HEK293T (cell line): ENCODE data around the gene KCNQ2.

Experiments used
- ARNT ChIP-seq: fragments of 450-650 bp; IDR thresholded peaks from 2 replicates; pipeline ENCODE4 v1.6.1; 2017; ENCODE audit warnings: mild to moderate bottlenecking
- BHLHE40 ChIP-seq: fragments of 450-650 bp; IDR thresholded peaks from 2 replicates; pipeline ENCODE4 v1.6.1; 2016; ENCODE audit warnings: mild to moderate bottlenecking, moderate library complexity, borderline replicate concordance
- CTBP1 ChIP-seq: fragments of 450-650 bp; IDR thresholded peaks from 2 replicates; pipeline ENCODE4 v1.6.1; 2016; ENCODE audit warnings: borderline replicate concordance
- FOXK2 ChIP-seq: fragments of 450-650 bp; IDR thresholded peaks from 2 replicates; pipeline ENCODE4 v1.6.1; 2016; ENCODE audit warnings: mild to moderate bottlenecking
- FOXM1 ChIP-seq: fragments of 450-650 bp; IDR thresholded peaks from 2 replicates; pipeline ENCODE4 v1.6.1; 2017; ENCODE audit warnings: mild to moderate bottlenecking, borderline replicate concordance
- HDGF ChIP-seq: fragments of 450-650 bp; IDR thresholded peaks from 2 replicates; pipeline ENCODE4 v1.6.1; 2017; ENCODE audit warnings: antibody characterized with exemption, borderline replicate concordance
- L3MBTL2 ChIP-seq: fragments of 450-650 bp; conservative IDR thresholded peaks from 2 replicates; pipeline ENCODE4 v1.6.1; 2016; ENCODE audit warnings: mild to moderate bottlenecking
- LEF1 ChIP-seq: fragments of 450-650 bp; IDR thresholded peaks from 2 replicates; pipeline ENCODE4 v1.6.1; 2017; ENCODE audit warnings: mild to moderate bottlenecking, borderline replicate concordance
- NFRKB ChIP-seq: fragments of 450-650 bp; IDR thresholded peaks from 2 replicates; pipeline ENCODE4 v1.6.1; 2016; ENCODE audit warnings: mild to moderate bottlenecking, moderate library complexity
- PKNOX1 ChIP-seq: fragments of 450-650 bp; IDR thresholded peaks from 2 replicates; pipeline ENCODE4 v1.6.1; 2016
- SP1 ChIP-seq: fragments of 450-650 bp; IDR thresholded peaks from 2 replicates; pipeline ENCODE4 v1.6.1; 2017
- SUZ12 ChIP-seq: fragments of 450-650 bp; IDR thresholded peaks from 2 replicates; pipeline ENCODE4 v1.6.1; 2016; ENCODE audit warnings: mild to moderate bottlenecking
- TARDBP ChIP-seq: fragments of 450-650 bp; IDR thresholded peaks from 2 replicates; pipeline ENCODE4 v1.6.1; 2016

- TF ChIP-seq ARNT = no peak
- no peak for TF ChIP-seq SP1
- TF ChIP-seq BHLHE40 = no peak
- TF ChIP-seq HDGF = no peak
- TF ChIP-seq FOXM1 = no peak
- TF ChIP-seq SUZ12 = no peak
- TF ChIP-seq FOXK2 = no peak
- no peak for TF ChIP-seq CTBP1
- TF ChIP-seq TARDBP = no peak
- TF ChIP-seq NFRKB = no peak
- TF ChIP-seq PKNOX1 = no peak
- TF ChIP-seq LEF1 = no peak
- no peak for TF ChIP-seq L3MBTL2
Observed at GRCh38 chr20:63433756-63434531, 38.5 kb downstream of the KCNQ2 start.
